Measurements from ENCODE around the gene ERMAP.

The ERMAP gene

DNA sequence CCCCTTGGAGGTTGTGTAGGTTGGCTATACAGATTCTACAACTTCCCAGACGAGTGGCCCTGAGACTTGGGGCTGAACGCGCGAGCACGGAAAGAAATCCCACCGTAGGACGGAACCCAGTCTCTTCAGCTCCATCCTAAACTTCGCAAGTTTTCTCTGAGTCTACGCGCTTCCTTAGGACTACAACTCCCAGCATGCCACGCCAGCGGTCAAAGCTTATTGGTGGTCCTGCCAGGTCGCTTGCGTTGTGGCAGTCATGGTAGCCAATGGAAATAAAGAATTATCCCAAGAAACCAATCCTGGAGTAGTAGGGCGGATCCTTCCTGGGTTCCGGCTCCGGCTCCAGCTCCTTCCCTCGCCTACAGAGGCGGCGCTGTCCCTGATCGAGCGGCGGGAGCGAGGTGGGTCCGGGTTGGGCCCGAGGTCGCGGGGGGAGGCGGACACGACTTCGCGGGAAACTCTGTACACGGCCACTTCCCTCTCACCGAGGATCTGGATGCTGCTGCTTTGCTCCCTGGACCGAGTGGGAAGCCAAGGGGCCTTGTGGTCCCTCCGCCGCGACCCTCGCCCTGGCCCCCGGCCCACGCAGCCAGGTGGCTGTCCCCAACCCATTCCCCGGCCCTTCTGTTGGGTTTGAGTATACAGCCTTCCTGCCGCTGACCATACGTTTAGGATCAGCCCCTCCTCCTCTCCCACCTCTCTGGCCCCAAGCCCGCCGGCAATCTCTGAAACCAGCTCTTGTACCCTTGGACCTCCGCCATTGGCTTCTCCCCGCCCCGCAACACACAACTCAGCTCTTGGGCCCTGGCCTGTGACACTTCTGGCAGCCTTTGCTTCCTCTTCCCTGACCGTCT, 29.6 kb downstream of the ERMAP start, which contains the start of gene ZNF691:
Gene ZNF691 (plus strand): TSS at position 357 of the 854 bp plus-strand sequence. CDS start 3,046 bp downstream, outside the sequence.
- DNase-seq (ENCODE audit: low read depth): peak; percentile 88
- TF ChIP-seq, protein P1, sequence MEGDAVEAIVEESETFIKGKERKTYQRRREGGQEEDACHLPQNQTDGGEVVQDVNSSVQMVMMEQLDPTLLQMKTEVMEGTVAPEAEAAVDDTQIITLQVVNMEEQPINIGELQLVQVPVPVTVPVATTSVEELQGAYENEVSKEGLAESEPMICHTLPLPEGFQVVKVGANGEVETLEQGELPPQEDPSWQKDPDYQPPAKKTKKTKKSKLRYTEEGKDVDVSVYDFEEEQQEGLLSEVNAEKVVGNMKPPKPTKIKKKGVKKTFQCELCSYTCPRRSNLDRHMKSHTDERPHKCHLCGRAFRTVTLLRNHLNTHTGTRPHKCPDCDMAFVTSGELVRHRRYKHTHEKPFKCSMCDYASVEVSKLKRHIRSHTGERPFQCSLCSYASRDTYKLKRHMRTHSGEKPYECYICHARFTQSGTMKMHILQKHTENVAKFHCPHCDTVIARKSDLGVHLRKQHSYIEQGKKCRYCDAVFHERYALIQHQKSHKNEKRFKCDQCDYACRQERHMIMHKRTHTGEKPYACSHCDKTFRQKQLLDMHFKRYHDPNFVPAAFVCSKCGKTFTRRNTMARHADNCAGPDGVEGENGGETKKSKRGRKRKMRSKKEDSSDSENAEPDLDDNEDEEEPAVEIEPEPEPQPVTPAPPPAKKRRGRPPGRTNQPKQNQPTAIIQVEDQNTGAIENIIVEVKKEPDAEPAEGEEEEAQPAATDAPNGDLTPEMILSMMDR (IDR thresholded peaks at IDR 0.05; ENCODE audit: control insufficient read depth, insufficient read depth, low read depth, low read length, missing control alignments): peak; percentile 55

DNA sequence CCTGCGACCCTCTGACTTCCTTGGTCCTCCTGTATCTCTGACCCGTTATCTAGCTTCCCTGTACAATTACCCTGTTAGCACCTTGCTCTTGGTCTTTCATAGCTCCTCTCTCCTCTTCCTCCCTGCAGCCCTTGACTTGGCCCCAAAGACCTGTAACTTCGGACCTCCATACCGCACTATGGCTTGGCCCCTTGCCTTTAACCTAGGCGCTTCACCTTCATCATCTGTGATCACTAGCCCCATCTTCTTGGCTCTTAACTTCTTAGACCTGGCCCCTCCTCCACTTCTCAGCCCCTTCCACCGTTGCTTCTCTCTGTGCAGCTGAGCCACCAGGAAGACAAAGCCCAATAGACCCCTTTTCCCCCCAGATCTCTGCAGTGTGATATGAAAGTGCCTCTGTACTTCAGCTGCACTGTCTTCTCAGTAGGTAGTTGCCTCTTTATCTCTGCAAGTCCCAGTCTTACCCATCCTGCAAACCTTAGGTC, 30.2 kb downstream of the ERMAP start:
- DNase-seq (ENCODE audit: low read depth): no peak
- peak overlapping the region; percentile 97 for H3K4me3 ChIP-seq (ENCODE audit: control insufficient read depth, low read depth, low read length)
- TF ChIP-seq, protein P1 (IDR thresholded peaks at IDR 0.05; ENCODE audit: control insufficient read depth, insufficient read depth, low read depth, low read length, missing control alignments): no peak

More for the DNA sequence above, 29.6 kb downstream of the ERMAP start, which contains the start of gene ZNF691:
- H3K4me3 ChIP-seq (ENCODE audit: control insufficient read depth, low read depth, low read length): peak within 1 kb of the TSS; percentile 97

DNA sequence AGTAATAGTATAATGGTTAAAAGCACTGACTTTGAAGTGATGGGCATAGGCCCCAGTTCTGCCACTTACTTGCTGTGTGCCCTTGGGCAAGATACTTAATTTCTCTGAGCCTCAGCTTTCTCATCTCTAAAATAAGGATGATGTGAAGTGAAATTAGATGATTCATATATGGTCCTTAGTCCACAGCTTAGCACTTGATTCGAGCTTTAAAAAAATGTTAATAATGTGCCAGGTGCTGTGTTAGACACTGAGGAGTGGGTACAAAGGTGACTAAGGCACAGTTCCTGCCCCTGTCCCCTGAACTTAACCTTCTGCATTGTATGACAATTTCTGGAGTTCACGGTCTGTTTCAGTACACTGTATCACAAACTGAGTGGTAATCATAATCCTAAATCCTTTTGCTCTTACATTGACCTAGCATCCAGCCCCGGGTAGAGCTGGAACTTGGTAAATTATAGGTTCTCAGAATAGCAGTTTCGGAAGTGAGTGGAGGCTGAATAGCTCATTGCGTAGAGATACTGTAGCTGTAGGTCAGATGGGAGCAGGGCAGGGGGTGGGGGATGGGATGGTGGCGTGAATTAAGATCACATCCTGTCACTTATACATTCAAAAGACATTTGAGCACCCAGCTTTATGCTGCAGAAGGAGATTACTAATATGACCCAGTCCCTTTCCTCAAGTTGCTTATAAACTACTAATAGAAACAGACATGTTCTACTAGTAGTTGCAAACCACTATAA, 31.0 kb downstream of the ERMAP start:
- H3K4me3 ChIP-seq (ENCODE audit: control insufficient read depth, low read depth, low read length): no peak overlapping the region
- DNase-seq (ENCODE audit: low read depth): no peak
- TF ChIP-seq, protein P1 (IDR thresholded peaks at IDR 0.05; ENCODE audit: control insufficient read depth, insufficient read depth, low read depth, low read length, missing control alignments): no peak

DNA sequence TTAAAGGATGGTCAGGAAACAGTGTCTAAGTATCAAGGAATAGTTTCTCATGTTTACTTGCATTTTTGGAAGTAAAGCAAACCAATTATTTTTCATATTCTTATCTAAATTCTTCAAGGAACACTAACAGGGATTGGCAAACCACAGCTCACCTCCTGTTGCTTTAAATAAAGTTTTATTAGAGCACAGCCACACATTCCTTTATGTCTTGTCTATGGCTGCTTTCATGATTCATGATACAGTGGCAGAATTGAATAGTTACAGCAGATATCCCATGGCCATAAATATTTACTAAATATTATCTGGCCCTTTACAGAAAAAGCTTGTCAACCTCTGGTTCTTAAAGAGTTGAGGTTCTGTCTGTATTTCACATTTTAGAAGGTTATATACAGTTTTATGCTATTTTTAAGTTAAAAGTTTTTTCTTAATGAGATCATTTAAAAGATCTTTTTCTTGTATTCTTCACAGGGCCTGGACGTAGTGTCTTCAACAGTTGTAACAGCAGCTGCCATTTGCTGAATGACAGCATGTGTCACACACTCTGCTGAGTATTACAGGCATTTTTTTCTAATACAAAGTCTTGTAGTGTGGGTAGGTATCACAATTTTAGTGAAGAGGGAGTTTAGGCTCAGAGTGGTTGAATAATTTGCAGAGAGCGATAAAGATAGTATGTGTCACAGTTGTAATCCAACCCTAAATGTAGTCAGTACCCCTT, 32.1 kb downstream of the ERMAP start:
- H3K4me3 ChIP-seq (ENCODE audit: control insufficient read depth, low read depth, low read length): no peak overlapping the region
- TF ChIP-seq, protein P1 (IDR thresholded peaks at IDR 0.05; ENCODE audit: control insufficient read depth, insufficient read depth, low read depth, low read length, missing control alignments): no peak
- DNase-seq (ENCODE audit: low read depth): no peak

DNA sequence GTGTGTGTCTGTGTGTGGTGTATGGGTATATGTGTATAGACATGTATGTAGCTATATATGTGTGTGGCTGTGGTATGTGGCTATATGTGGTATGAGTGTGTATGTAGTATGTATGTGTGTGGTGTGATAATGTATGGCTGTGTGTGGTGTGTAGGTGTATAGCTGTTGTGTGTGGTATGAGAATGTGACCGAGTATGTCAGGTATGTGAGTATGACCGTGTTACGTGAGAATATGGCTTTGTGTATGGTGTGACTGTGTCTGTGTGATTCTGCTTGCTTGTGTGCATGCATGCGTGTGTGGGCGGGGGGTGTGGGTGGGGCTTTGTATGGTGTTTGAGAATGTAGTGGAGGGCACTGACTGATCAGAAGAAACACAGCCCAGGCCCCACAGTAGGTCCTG, 33.0 kb downstream of the ERMAP start:
- TF ChIP-seq, protein P1 (IDR thresholded peaks at IDR 0.05; ENCODE audit: control insufficient read depth, insufficient read depth, low read depth, low read length, missing control alignments): no peak
- DNase-seq (ENCODE audit: low read depth): no peak
- no peak overlapping the region for H3K4me3 ChIP-seq (ENCODE audit: control insufficient read depth, low read depth, low read length)

DNA sequence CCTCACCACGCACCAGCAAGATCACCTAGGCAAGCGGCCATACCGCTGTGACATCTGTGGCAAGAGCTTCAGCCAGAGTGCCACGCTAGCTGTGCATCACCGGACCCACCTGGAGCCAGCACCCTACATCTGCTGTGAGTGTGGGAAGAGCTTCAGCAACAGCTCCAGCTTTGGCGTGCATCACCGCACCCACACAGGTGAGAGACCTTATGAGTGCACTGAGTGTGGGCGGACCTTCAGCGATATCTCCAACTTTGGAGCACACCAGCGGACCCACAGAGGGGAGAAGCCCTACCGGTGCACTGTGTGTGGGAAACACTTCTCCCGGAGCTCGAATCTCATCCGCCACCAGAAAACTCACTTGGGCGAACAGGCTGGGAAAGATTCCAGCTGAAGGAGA, 34.5 kb downstream of the ERMAP start:
- H3K4me3 ChIP-seq (ENCODE audit: control insufficient read depth, low read depth, low read length): no peak overlapping the region
- DNase-seq (ENCODE audit: low read depth): no peak
- TF ChIP-seq, protein P1 (IDR thresholded peaks at IDR 0.05; ENCODE audit: control insufficient read depth, insufficient read depth, low read depth, low read length, missing control alignments): no peak

Measured in AG09309 (cell line).